Inferior parietal cortex (tissue), 1 donor: ENCODE data around the gene ELMO1.

Experiments
- DNase-seq: peaks from one replicate; pipeline ENCODE4 v3.0.0-alpha.2; 2016; ENCODE audit errors: extremely low spot score

ELMO1 gene

DNA sequence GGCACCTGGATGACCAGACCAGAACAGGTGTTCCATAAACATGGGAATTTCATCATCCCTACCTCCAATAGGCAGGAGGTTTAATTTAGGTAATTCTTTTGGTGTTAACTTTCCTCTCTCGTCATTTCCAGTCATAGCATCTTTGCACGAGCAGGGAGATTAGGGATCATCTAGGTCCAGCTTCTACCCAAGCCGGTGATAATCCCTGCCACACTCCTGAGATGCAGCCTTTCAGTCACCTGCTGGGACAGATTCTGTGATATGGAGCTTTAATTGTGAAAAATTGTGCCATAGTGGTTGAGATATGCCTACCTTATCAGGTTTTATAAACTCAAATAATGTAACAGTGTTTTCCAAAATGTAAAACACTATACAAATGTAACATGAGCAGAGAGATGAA, 532.5 kb downstream of the ELMO1 start:
- DNase-seq = no peak

DNA sequence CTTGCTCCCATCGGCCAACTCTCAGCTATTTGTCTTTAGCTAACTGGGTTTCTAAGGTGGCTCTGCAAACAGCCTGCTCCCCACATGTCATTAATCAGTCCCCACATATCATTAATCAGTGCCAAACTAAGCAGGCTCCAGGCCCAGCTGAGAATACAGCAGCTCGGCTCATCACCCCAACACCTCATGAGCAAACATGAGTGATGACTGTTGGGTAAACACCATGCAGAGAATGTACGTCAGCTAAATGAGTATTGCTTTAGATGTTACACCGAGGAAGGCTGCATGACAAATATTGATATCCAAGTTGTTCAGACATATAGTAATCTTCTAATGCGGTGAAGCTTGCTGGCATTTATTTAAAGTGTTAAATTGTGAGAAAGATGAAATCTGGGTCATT, 536.9 kb downstream of the ELMO1 start:
- no peak for DNase-seq

DNA sequence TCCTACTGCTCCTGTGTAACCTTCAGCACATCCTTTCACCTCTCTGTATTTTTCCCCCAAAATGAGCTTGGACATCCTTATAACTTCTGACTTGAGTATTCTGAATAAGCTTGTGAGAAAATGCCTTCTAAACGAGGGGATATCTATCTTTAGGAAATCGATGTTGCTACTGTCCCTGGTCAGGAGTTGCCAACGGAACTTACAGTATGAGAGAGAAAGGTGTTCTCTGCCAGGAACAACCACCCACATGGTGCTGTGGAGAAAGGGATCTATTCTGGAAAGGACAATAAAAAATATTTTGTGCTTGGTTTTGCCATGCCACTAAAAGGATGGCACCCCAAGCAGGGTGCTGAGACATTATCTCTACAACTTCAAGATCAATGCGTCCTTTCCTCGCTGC, 537.8 kb downstream of the ELMO1 start:
- no peak for DNase-seq

DNA sequence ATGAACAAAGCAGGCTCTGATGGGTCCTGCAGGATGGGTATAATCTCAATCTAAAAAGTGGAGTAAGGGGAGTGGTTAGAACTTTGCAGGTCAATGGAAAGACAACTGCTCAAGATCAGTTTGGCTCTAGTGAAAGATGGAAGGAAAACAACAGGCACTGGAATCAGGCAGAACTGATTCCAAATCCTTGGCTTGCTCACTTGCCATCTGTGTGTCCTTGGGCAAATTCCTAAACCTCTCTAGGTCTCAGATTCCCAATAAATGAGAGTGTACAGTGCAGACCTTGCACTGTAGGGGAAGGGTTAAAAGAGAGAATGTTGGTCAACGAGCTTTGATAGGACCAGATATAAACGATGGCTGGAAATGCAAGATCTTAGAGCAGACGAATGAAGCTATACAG, 538.3 kb downstream of the ELMO1 start:
- DNase-seq = no peak

DNA sequence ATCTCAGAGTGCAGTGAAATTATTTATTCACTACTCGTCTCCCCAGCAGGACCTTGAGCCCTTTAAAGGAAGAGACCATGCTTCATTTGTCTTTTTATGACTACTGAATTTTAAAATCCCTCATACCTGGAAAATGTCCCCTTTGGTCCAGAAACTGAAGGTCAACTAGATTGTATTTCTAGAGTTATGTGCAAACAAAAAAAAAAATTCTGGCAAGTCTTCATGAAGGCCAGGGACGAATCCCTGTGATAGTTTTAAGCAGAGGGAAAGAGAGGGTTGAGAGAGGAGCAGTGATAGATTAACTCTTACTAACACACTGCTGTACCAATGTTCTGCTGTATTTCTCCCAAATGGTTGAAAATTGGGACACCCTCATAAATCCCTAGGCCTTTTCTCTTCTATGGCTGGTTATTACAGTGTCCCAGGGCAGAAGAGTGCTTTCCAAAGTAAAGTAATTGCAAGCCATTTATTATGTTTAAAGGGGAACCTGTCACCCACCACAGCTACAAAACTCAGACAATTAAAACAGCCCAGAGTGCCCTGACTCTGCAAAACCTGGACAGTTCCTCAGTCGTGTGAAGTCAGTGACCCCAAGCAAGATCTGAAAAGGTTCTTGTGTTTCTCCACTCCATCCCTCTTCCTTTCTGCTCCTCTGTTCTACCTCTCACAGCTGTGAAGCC, 541.6 kb downstream of the ELMO1 start:
- no peak for DNase-seq

DNA sequence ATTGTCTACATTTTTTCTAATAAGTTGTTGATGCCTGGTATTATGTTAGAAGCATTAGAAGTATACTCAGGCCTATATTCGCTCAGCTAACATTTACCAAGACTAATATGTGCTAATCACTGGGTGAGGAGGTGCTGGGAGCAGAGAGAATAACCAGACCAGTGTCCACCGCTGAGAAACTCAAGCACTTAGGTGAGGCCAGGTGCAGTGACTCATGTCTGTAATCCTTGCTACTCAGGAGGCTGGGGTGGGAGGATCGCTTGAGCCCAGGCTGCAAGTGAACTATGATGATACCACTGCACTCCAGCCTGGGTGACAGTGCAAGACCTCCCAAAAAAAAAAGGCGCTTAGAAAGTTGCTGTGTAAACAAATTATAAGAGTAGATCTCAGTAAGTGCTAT, 542.2 kb downstream of the ELMO1 start:
- DNase-seq = no peak

DNA sequence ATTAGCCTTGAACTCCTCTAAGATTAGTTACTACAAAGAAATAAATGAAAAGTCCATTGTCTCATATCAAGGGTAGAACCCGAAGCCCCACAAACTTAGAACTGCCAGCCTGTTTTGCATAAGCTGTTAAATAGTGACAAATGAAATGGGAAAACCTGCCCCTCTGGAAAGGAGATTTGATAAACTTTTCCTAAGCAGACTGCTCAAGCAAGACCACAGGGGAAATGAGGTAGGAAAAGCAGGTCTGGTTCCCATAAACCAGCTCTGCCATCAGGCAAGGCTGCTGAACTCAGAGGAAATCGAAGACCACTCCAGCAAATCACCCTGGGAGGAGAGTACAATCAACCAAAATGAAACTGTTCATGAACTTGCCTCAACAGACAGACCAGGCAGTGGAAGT, 542.8 kb downstream of the ELMO1 start:
- no peak for DNase-seq

DNA sequence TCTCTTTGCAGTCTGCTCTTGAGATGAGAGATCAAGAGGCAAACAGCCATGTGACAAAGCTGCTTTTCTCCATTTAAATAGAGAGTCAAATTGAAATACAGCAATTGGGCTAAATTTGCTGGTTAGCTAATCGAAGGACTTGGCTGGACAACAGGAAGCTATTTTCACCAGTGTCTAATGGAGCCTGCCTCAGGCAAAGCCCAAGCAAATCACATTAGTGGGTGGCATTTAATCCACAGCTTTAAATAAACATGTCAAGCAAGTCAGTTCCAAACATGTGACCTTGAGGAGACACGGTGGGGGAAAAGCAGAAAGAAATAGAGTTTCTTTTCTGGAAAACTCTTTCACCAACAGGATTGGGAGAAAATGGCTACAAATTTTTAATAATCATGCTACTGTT, 543.9 kb downstream of the ELMO1 start:
- no peak for DNase-seq

DNA sequence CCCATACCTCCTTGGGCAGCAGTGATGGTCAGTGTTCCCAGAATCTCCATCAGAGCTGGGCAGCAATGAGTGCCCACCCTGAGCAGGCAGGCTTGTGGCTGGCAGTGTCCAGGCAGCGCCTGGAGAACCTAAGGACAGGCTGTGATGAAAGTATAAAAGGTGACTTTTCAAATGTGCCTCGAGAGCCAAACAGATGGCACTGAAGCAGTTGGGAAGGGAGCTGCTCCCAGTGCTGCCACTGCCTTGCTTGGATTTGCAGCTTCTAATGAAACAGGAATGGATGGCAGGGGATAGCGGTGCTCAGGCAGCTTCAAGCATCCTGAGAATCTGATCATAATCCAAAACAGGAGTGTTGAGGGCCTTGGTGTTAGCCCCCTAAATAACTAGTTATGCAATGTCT, 544.6 kb downstream of the ELMO1 start:
- DNase-seq = no peak

DNA sequence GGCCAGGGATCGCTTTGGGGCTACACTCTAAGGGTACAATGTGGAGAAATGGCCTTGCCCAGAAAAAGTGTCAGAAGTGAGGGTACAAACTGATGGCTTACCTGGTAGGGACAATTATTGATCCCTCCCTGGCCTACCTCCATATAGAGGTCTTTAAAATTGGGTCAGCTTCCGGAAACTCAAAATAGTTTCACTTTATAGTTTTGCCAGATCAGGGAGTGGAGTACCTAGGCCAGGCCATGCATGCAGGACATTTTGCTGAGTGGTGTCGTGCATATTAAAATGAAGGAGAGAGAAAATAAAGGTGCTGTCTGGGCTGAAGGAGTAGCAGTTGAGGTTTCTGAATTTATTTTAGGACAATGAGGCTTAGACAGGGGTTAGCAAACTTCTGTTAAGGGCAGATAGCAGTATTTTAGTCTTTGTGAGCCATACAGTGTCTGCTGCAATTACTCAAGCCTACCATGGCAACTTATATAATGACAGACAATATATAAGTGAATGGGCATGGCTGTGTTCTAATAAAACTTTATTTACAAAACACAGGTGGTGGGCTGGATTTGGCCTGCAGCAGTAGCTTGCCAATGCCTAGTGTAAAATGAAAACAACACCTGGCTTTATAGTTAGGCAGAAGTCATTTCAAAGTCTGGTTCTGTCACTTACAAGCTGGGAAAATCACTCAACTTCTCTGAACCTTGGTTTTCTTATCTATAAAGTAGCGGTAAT, 547.5 kb downstream of the ELMO1 start:
- no peak for DNase-seq

DNA sequence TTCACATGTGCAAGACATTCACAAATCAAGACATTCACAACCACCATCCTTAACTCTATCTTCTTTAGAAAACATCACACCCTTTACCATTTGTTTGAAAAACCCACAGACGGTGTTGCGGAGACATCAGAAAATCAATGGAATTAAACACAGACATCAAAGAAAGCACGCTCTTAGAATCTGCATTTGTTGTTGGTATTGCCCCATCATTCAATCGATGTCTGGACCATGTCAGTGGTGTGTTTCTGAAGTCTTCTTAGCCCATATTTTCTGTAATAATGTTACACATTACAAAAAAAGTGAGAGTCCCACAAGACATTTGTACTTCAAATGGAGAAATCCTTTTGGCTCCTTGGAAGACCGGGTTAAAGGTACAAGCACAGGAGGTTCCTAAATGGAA, 550.5 kb downstream of the ELMO1 start:
- no peak for DNase-seq

DNA sequence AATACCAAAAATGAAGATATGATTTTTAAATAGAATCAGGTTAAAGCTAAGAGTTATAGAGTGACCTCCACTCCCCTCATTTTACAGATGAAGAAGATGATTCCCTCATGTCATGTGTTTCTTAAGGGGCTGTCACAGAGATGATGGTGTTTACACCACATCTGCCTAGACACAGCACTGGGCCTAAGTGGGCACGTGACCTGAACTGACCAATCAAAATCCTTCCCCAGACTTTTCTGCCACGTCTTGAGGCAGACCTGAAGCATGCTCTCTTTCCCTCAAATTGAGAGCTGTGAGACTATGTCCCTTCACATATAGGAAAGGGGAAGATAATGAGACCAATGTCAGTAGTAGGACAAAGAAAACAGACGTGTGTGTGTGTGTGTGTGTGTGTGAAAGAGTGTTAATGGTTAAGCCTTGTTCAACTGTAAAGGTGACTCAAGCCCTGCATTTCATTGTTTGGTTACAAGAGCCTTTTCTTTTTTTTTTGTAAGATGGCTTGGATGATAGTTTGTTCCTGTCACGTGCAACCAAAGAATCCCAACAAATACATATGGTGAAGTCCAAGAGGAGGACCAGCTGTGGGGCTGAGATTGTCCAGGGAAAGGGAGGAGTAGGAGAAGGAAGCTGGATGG, 551.6 kb downstream of the ELMO1 start:
- DNase-seq = no peak

DNA sequence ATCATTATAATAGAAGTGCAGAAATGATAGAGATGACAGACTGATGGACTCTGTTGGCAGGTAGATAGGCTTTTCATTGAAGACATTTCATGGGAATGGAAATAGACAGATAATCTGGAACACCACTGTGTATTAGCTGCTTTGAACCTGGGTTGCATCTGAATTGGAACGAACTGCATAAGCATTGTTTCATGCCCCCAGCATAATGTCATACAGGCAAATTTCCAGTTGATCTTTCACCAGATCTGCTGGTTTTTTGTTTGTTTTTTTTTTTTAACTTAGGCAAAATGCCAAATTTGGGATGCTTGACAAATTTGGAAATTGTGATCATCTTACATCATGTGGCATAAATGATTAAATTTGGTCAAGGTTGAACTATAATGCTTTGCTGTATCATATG, 552.2 kb downstream of the ELMO1 start:
- DNase-seq = no peak

DNA sequence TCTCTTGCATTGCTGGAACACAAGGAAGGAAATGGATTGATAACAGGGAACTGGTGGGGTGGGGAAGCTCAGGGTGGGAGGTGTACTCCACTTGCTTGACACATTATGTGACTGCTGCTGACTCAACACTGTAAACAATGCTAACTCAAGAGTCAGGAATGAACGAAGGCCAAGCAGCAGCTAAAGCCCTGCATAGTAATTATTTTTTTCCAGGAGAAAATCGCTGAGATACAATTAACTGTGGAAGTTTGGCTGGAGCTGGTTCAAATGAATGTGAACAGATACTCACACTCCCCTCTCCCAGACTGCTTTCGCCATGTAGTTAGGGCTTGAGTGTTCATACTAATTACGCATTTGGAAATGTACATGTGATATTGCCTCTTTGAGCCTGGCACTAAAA, 553.5 kb downstream of the ELMO1 start:
- DNase-seq = no peak

DNA sequence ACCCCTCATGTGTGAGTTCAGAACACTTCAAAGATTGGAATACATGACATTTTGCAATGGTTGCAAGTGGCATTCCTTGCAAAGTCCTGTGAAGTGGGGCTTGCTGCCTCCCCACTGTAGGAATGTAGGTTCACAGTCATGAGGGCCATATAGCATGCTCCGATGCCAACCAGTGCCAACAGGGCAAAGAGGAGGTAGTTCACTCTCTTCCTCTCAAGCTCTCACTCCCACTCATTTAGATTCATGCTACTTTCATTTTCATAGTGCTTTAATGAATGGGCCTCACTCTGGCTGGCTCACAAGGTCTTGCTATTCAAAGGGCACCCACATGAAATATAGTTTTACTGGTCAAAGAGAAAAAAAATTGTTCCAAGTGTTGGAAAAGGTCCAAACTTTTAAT, 554.5 kb downstream of the ELMO1 start:
- DNase-seq = no peak

DNA sequence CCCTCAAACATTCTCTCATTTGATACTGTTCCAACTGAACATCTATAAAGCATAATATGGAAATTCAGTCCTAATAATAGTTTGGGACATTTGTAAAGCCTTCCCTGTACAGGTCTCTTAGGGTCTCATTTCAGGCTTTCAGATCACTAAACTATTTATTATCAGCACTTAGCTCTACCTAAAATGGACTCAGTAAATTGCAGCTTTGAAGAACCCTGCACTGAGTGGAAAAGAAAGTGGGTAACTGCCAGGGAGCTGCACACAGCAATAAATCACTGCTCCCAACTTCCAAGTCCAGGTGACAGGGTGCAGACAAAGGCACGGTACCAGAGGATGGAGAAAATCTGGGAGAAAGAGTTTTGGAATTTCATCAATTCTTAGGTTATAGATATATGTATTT, 559.5 kb downstream of the ELMO1 start:
- DNase-seq = no peak

DNA sequence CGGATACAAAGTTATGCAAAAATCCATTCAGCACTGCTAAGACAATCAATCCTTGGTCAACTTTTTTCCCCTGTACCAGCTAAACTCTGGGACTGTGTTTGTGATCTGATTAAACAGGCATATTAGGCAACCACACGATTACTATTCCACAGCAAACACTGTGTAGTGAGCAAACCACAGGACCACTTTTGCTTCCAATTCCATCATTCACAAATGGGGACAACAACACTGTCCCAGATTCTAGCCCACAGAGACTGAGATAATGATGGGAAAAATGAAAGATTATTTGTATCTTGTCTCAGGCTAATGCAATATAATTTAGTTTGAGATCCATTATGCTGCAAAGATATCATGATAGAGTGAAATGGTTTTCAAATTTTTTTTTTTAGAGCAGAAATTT, 560.7 kb downstream of the ELMO1 start:
- no peak for DNase-seq

DNA sequence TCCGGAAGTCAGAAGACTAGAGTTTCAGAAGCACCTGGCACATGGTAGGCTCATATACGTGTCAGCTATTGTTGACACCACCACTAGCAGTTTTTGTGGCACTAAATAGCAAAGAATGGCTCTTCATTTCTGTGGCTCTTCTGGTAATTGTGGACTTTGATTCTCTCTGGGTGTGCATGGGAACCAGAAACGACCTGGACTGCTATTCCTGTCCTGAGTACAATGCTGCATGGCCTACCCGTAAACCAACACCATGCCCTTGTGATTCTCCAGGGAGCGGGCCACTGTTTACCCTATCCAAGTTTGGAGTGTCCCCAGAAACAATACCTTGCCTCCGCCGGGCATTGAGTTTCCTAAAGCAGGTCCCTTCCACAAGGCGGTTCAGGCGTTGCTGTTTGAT, 561.4 kb downstream of the ELMO1 start:
- DNase-seq = no peak

DNA sequence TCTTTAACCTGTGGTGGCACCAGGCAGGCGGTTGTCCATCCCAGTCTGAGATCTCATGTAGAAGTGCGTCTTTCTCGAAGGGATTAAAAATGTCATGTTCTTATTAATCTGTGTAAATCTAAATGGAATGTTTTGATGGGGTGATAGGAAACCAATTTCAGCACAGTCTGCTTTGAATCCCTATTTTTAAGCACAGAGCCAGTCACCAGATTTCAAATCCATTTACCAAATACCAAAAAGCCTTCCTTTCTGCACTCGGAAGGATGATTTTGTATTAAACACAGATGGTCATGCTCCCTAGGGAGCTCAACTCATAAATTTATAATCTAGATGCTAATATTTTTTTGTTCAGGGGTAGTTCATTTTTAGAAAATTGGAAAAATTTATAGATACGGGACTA, 563.8 kb downstream of the ELMO1 start:
- no peak for DNase-seq

DNA sequence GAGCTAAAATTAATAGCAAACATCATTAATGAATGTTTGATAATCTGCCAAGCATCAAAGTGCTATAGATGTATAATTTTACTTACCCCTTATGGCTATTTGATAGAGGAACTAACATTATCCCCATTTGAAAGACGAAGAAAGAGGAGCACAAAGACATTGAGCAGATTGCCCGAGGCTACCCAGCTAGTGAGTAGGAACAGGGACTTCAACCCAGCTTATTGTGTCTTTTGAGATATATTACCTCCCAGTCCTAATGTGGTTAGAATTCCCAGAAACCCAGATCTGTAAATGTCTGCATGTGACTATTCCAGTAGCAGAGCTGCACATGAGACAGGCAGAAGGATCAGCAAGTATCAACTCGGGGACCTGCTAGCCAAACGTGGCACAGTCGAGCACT, 564.3 kb downstream of the ELMO1 start:
- no peak for DNase-seq

DNA sequence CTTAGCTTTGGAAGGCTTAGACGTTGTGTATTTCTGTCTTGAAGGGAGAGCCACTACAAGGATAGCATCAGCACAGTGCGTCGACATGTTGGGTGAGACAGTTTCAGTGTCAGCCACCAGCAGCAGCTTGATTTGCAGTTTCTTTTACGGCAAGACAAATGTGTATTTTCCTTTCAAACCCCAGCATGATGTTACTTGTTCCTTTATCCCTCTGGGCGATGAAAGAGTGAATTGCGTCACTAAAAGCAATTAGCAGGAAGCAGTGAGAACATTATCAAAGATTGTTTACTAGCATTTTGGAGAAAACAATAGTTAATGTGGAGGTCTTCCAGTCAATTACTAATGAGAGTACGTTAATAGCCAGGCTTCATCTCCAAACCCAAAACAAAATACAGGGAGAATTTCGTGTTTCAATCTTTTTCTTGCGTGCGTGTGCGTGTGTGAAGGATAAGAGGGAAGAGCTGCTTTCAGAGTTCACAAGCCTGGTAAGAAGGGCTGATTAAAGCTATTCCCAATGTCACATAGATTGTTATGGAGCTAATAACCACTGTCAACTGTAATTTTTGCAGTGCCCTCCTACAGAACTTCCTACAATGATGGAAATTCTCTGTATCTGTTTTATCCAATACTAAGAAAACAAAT, 567.3 kb downstream of the ELMO1 start:
- no peak for DNase-seq

DNA sequence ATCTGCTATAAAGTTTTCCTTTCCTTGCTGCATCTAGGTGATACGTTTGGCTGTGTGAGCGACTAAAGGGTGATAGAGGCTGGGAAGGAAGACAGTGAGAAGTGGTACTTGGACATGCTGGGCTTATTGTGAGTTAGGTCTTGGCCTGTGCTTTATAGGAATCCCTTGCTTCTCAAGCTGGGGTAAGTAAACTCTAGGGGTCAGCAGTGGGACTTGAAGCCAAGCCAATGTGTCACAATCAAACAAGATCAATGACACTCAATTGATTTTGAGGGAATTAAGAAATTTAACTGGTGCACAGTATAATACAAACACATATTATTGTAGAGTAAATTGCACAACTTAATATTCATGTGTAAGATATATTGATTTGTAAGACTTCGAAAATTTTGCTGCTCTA, 568.6 kb downstream of the ELMO1 start:
- no peak for DNase-seq

DNA sequence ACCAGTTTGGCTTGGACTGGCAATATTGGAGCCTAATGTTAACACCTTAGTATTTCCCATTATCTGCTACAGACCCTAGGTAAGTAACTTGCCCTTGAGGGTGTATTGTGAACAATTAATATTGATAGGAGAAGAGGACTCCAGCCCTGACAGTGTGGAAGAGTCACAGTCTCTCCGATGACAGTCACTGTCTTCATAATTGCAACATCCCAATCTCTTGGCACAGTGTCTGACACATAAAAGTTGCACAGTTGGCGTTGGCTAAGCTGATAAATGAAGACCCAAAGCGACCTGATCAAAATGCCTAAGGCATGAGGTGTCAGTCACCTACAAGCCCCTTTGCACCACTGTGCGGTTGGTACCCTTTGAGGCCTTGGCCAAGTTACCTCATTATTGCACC, 569.6 kb downstream of the ELMO1 start:
- DNase-seq = no peak
